Measurements from ENCODE around the gene RNF130.
"Not testable (repeated sequence)": the region's sequence is repeated elsewhere in the genome, so short reads cannot be mapped to it uniquely, and the experiment has no call there.

The RNF130 gene

GRCh38 chr5:180013678-180014077, 57.9 kb downstream of the RNF130 start:
- no peak for DNase-seq

DNA sequence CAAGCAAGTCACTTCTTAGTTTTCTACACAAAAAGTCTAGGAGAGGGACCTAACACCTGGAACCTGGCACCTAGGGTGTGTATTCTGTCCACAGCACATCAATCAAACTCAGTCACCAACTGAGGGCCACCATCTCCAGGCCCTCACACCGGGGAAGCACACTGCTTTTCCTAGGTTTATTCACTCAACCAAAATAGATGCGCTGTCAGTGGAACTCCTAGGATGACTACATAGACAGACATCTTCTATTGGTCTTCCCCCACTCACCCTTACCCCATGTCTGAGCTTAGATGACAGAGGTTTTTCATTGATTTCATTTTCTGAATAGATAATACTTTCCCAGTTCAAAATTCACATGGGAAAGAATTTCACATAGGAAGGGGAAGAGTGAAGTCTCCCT, 59.2 kb downstream of the RNF130 start:
- DNase-seq, result no peak

GRCh38 chr5:180010636-180011035, 60.9 kb downstream of the RNF130 start:
- no peak for DNase-seq

DNA sequence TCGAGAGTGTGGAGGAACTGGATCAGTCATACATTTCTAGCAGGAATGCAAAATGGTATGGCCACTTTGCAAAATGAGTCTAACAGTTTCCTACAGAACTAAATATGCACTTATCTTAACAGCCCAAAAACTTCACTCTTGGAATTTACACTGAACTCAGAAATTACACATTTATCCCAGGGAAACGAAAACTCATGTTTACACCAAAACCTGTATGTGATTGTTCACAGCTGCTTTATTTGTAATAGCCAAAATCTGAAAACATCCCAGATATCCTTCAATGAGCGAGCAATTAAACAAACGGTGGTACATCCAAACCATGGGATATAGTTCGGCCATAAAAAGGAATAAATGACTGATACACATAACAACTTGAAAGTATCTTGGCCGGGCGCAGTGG, 62.0 kb downstream of the RNF130 start:
- no peak for DNase-seq

- DNase-seq, result no peak
These were observed 63.1 kb downstream of the RNF130 start for GRCh38 chr5:180008433-180008832.

DNA sequence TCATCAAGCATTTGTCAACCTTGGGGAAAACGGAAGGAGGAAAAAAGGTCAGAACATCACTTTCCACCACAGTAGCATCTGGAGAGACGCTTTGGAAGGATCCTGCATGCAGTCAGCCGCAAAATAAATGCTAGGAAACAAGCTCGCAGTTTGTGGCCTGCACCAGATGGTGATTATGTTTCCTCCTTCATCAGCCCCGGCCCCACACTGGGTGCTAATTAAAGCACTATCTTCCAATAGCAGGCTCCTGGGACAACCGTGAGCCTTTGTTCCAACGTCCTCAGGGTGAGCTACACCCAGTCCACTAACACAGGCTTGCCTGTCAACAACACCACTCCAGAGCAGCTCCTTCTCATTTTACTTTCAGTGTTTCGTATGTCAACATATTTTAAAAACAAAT, 64.0 kb downstream of the RNF130 start:
- no peak for DNase-seq

DNA sequence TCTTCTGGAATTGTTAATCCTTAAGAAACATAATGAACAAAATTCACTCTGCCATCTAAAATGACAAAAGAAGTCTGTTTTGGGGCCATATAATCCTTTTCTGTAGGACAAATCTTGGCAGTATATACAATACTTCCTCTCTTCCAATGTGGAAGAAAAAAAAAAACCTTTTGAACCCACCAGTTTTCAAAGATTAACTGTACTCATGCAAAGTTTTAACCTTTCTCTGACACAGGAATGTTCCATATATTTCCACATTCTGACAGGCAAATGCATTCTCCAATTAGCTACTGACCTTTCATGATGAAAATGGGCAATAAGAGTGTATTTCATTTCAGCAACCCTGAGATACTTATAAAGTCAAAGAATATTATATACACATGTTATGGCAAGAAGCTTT, 65.4 kb downstream of the RNF130 start:
- no peak for DNase-seq

DNA sequence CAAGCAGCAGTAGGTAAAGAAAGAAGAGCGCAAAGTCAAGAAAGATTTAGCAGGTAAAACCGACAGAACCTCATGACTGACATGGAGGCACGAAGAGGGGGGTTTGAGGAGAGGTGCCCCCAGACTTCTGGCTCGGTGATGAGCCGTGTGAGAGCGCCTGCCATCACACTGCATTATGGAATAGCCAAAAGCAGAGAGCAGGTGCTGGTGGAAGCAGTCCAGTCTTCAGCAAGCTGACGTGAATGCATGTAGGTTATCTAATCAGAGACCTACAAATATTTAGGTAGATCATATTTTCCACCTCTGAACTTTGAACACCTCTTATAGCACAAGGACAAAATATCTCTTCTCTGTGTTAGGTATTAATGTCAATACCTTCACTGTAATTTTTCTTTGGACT, 68.4 kb downstream of the RNF130 start:
- DNase-seq, result no peak

- DNase-seq, result no peak
These were observed 69.8 kb downstream of the RNF130 start for GRCh38 chr5:180001742-180002141.

- DNase-seq, result no peak
These were observed 70.4 kb downstream of the RNF130 start for GRCh38 chr5:180001136-180001535.

DNA sequence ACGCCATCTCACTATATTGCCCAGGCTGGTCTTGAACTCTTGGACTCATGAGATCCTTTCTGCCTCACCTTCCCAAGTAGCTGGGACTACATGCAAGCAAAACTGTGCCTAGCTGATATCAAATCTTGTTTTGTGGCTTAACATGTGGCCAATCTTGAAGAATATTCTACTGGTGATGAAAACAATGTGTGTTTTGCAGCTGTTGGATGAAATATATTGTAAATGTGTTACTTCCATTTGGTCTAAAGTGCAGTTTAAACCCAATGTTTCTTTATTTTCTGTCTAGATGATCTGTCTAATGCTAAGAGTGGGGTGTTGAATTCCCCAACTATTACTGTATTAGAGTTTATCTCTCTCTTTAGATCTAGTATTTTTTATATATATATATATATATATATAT, 73.1 kb downstream of the RNF130 start:
- DNase-seq, result no peak

DNA sequence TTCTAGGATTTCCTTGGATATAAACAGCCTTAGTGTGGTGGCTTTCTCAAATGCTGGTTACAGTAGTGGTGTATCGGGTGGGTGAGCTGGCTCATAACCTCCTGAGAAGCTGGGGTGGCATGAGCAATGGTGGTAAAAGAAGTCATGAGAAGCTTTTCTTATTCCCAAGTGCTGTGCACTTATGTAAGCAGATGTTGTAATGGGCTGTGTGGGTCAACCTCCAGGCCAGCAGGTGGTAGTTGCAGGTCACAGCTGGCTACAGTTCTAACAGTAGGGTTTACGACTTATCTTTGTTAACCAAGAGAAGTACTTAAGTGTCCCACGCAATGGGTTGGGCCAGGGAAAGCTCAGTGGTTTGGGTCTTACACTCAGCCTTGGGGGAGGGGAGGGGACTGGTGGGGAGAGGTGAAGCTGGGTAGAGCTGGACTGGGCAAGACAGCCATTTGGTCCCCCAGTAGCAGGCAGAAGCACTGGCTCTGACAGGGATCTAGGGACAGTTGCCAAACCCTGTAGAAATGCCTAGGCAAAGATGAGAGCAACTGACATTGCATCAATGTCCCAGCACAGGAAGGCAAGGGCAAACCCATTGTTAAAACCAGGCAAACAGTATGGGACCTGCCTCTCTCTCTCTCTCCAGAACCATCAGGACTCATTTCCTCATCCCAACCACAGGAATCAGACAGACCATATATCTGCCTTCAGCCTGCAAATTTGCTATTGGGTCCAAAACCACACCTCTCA, 76.8 kb downstream of the RNF130 start:
- DNase-seq, result no peak

DNA sequence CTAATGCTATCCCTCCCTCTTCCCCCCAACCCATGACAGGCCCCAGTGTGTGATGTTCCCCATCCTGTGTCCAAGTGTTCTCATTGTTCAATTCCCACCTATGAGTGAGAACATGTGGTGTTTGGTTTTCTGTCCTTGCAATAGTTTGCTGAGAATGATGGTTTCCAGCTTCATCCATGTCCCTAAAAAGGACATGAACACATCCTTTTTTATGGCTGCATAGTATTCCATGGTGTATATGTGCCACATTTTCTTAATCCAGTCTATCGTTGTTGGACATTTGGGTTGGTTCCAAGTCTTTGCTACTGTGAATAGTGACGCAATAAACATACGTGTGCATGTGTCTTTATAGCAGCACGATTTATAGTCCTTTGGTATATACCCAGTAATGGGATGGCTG, 78.7 kb downstream of the RNF130 start:
- not testable (repeated sequence) for DNase-seq

DNA sequence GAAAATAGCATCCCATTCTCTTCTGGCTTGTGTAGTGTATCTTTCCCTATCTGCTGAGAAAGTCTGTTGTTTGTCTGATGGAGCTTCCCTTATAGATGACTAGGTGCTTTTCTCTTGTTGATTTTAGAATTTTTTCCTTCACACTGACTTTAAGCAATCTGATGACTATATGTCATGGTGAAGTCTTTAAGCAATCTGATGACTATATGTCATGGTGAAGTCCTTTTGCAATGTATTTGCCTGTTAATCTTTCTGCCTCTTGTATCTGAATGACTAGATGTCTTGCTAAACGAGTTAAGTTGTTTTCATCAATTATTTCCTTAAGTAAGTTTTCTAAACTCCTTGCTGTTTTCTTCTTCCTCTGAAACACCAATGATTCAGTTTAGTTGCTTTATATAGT, 80.5 kb downstream of the RNF130 start:
- no peak for DNase-seq

GRCh38 chr5:179990525-179990924, 81.0 kb downstream of the RNF130 start:
- not testable (repeated sequence) for DNase-seq

GRCh38 chr5:179986328-179986727, 85.2 kb downstream of the RNF130 start:
- DNase-seq, result no peak

DNA sequence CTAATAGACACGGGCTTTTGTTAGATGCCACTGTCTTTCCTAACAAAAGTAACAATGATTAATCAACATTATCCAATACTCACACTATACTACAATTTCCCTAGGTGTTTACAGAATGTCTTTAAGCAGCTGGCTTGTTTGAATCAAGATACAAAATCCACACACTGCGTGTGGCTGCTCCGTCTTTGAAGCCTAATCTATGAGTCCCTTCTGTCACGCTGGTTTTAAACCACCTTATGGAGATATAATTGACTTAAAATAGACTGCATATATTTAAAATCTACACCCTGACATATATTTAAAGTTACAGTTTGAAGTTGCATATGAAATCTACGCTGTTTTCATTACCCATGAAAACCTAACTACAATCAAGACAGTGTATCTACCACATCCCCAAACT, 89.9 kb downstream of the RNF130 start:
- no peak for DNase-seq

DNA sequence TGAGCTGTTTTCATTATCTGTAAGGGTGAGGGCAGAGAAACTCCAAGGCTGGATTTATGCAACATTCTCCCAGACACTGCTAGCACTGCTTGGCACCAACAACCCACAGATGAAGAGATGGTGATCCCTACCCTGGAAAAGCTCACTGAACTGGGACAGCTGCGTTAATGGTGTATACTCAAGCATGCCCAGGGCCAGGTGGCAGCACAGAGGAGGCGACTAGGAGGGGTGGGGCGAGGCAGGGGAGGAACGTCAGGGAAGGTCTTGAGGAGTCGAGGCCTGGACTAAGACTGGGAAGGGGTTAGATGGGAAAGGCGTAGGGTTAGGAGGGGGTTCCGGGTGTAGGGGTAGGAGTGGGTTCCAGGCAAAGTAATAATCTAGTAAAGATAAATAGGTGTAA, 90.8 kb downstream of the RNF130 start:
- DNase-seq, result no peak

GRCh38 chr5:179978792-179979191, 92.8 kb downstream of the RNF130 start:
- no peak for DNase-seq

GRCh38 chr5:179975713-179976134, 95.8 kb downstream of the RNF130 start:
- DNase-seq, result no peak

DNA sequence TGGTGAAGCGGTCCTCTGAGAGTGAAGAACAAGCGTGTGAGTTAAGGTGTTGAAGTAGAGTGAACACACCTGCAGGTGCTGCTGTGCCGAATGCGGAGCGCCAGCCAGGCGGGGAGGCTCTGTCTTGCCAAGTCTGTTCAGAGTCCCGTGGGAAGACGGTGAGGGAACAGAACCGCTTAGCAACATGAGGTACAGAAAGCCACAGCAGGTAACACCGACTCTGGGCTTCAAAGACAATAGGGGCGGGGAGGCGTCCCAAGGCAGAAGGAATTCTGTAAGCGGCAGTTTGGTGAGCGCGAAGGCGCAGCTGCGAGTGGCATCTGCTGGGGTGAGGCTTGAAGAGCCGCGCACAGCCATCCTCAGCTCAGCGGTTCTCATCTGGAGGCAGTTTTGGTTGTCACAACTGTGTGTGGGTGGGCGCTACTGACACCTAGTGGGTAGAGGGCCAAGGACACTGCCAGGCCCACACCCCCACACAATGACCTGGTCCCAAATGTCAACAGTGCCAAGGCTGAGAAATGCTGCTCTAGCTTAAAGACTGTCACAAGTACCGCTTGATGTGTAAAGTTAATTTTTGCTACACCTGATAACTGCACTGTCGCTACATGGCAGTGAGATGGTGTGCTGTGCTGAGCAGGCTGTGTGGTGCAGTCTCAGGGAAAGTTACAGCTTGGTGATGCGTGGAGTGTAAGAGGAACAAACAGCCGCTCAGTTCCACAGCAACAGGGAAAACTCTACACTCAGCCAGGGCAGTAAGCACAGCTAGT, 96.4 kb downstream of the RNF130 start:
- DNase-seq, result no peak

DNA sequence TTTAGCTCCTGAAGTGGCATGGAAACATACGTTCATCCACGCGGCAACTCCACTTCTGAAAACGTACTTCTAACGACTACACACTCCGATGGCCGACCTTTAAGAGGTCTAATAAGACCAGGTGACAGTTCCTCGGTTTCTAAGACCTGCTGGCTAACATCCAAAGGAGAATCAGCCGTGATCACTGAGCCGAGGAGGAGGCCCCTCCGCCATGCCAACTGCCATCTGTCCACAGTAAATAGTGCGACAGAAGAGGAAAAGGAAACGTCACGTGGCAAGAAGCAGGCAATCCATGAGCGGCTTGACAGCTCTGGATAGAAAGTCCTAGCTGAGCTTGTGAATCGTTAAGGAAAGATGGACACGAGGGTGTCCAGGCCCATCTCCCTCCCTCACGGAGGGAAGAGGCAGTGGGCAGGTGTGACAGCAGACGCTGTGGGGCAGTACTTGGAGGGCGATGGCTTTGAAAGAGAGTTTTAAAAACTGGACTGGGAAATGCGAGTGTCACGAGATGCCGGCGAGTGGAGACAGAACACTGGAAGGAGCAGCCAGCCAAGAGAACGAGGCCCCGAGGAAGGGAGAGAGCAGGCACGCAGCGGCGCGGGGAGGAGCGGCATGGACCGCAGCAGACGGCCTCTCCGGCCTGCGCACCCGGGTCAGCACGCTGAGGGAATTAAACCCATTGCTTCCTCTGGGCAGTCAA, 97.2 kb downstream of the RNF130 start:
- DNase-seq, result no peak

GRCh38 chr5:179973391-179973790, 98.2 kb downstream of the RNF130 start:
- no peak for DNase-seq

DNA sequence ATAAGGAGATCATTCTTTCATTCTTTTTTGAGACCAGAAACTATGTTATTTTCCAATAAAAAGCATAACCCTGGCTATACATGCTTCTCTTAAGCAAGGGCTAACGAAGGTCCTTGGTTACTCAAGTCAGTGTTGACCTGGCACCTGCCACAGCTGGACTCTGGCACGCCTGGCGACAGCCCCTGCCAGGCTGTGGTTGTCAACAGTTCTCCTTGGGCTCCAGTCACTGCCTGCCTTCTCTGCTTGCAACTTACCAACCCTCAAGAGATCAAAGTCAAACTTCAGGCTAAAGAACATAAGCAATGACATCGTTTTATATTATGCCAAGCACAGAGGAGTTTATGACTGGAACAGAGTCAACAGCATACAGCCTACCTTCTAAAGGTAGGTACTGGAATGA, 102.4 kb downstream of the RNF130 start:
- no peak for DNase-seq
